Nephron (organoid): Measurements from ENCODE around the gene CTSK.
"Not testable (repeated sequence)": the region's sequence is repeated elsewhere in the genome, so short reads cannot be mapped to it uniquely, and the experiment has no call there.

Experiments
- H3K27ac Mint-ChIP-seq, 3 experiments: 2 replicates each; pipeline ENCODE4 v1.8.0; 2020; ENCODE audit warnings: mixed read lengths in 3 of 3, mild to moderate bottlenecking in 2 of 3, moderate library complexity in 1 of 3
- H3K27me3 Mint-ChIP-seq: 2 replicates; pipeline ENCODE4 v1.8.0; 2021; ENCODE audit warnings: low read depth, mild to moderate bottlenecking, moderate library complexity, mixed read lengths
- H3K36me3 Mint-ChIP-seq: 2 replicates; pipeline ENCODE4 v1.8.0; 2020; ENCODE audit warnings: low read depth, mixed read lengths
- H3K4me1 Mint-ChIP-seq: 2 replicates; pipeline ENCODE4 v1.8.0; 2020; ENCODE audit warnings: mixed read lengths
- H3K4me3 Mint-ChIP-seq, 3 experiments: 2 replicates each; pipeline ENCODE4 v1.8.0; 2020; ENCODE audit warnings: mild to moderate bottlenecking in 3 of 3, mixed read lengths in 3 of 3, moderate library complexity in 2 of 3
- H3K9me3 Mint-ChIP-seq: 2 replicates; pipeline ENCODE4 v1.8.0; 2020; ENCODE audit warnings: mixed read lengths
- TF ChIP-seq, protein P1 (sequence below), 3 experiments: fragments of 200-600 bp; sonication (generic); IDR thresholded peaks; one replicate each; pipeline ENCODE4 v1.5.0; 2021; ENCODE audit warnings: antibody characterized with exemption in 3 of 3; ENCODE audit not compliant: unreplicated experiment in 3 of 3

Gene CTSK

DNA sequence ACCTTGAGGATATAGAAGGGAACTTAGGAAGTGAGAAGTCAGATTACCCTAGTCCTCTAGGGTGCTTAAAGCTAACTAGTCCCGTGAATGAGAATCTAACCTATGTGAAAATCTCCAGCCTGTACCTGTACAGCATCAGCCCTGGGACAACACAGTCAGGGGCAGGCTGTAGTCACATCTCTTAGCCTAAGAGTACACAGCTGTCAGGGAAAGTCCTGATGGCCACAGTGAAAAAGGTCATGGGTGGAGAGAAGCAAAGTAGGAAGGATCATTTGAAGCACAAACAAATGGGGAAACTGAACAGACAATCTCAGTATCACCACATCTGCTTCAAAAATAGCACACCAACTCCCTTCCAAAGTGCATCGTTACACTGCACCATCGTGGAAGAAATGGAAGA is 11.7 kb downstream of the CTSK start:
- peaks cover 57% of the 10 kb centered on the region for H3K36me3 Mint-ChIP-seq
- H3K27me3 Mint-ChIP-seq, result no peaks in the 10 kb centered on the region
- no peaks in the 10 kb centered on the region for H3K9me3 Mint-ChIP-seq
- no peaks in the 10 kb centered on the region for H3K4me1 Mint-ChIP-seq
- no peak overlapping the region for H3K4me3 Mint-ChIP-seq
- TF ChIP-seq, protein P1, sequence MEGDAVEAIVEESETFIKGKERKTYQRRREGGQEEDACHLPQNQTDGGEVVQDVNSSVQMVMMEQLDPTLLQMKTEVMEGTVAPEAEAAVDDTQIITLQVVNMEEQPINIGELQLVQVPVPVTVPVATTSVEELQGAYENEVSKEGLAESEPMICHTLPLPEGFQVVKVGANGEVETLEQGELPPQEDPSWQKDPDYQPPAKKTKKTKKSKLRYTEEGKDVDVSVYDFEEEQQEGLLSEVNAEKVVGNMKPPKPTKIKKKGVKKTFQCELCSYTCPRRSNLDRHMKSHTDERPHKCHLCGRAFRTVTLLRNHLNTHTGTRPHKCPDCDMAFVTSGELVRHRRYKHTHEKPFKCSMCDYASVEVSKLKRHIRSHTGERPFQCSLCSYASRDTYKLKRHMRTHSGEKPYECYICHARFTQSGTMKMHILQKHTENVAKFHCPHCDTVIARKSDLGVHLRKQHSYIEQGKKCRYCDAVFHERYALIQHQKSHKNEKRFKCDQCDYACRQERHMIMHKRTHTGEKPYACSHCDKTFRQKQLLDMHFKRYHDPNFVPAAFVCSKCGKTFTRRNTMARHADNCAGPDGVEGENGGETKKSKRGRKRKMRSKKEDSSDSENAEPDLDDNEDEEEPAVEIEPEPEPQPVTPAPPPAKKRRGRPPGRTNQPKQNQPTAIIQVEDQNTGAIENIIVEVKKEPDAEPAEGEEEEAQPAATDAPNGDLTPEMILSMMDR (IDR thresholded peaks at IDR 0.05; ENCODE audit: unreplicated experiment in 3 of 3), result no peak
- no peak overlapping the region for H3K27ac Mint-ChIP-seq

DNA sequence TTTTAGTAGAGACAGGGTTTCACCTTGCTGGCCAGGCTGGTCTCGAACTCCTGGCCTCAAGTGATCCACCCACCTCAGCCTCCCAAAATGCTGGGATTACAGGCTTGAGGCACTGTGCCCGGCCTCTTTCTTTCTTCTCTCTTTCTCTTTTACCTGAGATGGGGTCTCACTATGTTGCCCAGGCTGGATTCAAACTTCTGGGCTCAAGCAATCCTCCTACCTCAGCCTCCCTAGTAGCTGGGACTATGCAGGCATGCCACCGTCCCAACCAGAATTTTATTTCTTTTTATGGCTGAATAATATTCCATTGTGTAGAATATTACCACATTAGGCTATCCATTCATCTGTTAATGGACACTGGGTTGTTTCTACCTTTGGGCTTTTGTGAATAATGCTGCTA is 14.3 kb downstream of the CTSK start:
- not testable (repeated sequence) for H3K27ac Mint-ChIP-seq, H3K4me1 Mint-ChIP-seq, H3K4me3 Mint-ChIP-seq, H3K9me3 Mint-ChIP-seq, H3K27me3 Mint-ChIP-seq
- H3K36me3 Mint-ChIP-seq, result peaks cover 50% of the 10 kb centered on the region

DNA sequence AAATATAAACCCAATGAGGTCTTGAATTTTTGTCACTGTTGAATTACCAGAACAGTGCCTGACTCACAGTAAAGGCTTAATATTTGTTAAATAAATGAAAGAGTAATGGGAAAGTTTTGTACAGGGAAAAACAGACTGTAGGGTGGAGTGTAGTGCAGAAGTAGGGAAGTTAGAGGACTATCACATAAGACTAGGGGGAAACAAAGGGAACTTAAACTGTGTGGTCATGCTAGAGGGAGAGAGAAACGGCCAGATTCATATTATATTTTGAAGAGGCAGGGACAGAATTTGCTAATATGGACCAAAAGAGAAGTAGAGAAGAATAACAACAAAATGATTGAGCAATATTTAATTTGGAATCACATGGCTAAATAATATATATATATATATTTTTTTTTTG is 14.8 kb downstream of the CTSK start:
- H3K36me3 Mint-ChIP-seq, result peaks cover 44% of the 10 kb centered on the region
- peaks cover 4% of the 10 kb centered on the region for H3K27me3 Mint-ChIP-seq
- no peaks in the 10 kb centered on the region for H3K4me1 Mint-ChIP-seq
- no peak overlapping the region for H3K27ac Mint-ChIP-seq
- TF ChIP-seq, protein P1 (IDR thresholded peaks at IDR 0.05; ENCODE audit: unreplicated experiment in 3 of 3), result no peak
- no peaks in the 10 kb centered on the region for H3K9me3 Mint-ChIP-seq
- H3K4me3 Mint-ChIP-seq, result no peak overlapping the region

DNA sequence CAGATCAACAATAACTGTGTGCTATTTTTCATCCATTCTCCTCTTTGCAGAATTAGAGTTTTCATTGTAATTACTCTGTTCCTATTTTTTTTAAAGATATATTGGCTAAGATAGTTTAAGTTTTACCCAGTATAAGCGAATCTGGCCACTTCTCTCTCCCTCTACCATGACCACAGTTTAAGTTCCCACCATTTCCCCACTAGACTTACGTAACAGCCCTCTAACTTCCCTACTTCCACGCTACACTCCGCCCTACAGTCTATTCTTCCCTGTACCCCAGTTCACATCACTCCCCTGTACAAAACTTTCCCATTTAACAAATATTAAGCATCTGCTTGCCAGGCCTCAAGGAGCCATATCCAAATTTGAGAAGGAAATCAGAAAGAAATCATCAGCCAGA is 16.5 kb downstream of the CTSK start:
- Mint-ChIP-seq H3K9me3 (no peaks in the 10 kb centered on the region), H3K36me3 (peaks cover 30% of the 10 kb centered on the region), H3K4me1 (no peaks in the 10 kb centered on the region), H3K27ac (no peak overlapping the region), H3K4me3 (no peak overlapping the region), H3K27me3 (peaks cover 4% of the 10 kb centered on the region)
- TF ChIP-seq, protein P1 (IDR thresholded peaks at IDR 0.05; ENCODE audit: unreplicated experiment in 3 of 3), result no peak

DNA sequence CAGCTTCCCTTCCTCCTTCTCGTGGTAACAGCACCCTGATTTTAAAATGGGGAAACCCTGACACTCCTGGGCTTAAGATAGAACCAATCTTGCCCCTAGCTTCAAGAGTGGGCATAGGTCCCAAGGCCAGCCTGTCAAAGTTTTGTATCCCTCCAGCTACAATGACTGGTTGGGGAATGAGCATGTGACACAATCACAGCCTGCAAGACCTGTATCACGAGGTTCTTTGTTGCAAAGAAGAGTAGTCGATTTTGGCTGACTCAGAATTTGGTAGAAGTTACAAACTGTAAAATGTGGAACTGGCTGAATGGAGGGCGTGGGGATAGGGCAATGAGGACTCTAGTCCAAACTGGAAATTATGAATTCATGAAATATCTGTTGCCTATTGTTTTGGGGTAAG is 18.7 kb downstream of the CTSK start:
- H3K36me3 Mint-ChIP-seq, result peaks cover 13% of the 10 kb centered on the region

DNA sequence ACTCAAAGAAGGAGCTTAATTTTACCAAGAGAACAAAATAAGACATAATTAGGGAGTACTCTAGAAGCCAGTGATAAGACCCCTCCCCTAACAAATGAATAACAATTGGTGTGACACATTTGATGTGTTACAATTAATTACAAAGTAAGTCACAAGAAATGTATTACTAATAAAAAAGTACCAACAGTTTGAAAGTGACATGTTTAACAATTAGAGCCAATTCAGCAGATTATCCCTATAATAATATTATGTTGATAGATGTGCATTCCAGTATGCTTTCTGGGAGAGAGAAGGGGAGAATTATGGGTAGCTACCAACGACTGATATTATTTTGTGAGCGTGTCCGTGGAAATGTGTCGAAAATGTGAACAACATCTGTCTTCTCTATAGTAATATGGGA is 19.1 kb downstream of the CTSK start:
- Mint-ChIP-seq H3K9me3 (no peaks in the 10 kb centered on the region), H3K36me3 (peaks cover 10% of the 10 kb centered on the region), H3K27me3 (peaks cover 4% of the 10 kb centered on the region), H3K4me1 (no peaks in the 10 kb centered on the region), H3K4me3 (no peak overlapping the region), H3K27ac (no peak overlapping the region)
- TF ChIP-seq, protein P1 (IDR thresholded peaks at IDR 0.05; ENCODE audit: unreplicated experiment in 3 of 3), result no peak

More for the DNA sequence above, 18.7 kb downstream of the CTSK start:
- TF ChIP-seq, protein P1 (IDR thresholded peaks at IDR 0.05; ENCODE audit: unreplicated experiment in 3 of 3), result no peak
- H3K27me3 Mint-ChIP-seq, result peaks cover 4% of the 10 kb centered on the region
- H3K27ac Mint-ChIP-seq, result no peak overlapping the region
- no peak overlapping the region for H3K4me3 Mint-ChIP-seq
- H3K4me1 Mint-ChIP-seq, result no peaks in the 10 kb centered on the region
- no peaks in the 10 kb centered on the region for H3K9me3 Mint-ChIP-seq
